Measurements from ENCODE around the gene GALNT5.
A peak's percentile ranks its signal among the peaks of the same experiment; 100 is the strongest.

GALNT5 gene

GRCh38 chr2:157296958-157297357 is 39.5 kb downstream of the GALNT5 start:
- no peak for DNase-seq

GRCh38 chr2:157301307-157301706 is 43.8 kb downstream of the GALNT5 start:
- DNase-seq, result no peak

GRCh38 chr2:157302492-157303099 is 45.1 kb downstream of the GALNT5 start:
- no peak for DNase-seq

GRCh38 chr2:157303612-157304011 is 46.1 kb downstream of the GALNT5 start:
- no peak for DNase-seq

GRCh38 chr2:157304811-157305722 is 47.6 kb downstream of the GALNT5 start:
- DNase-seq, result no peak

GRCh38 chr2:157305723-157306110 is 48.2 kb downstream of the GALNT5 start:
- no peak for DNase-seq

GRCh38 chr2:157307021-157307420 is 49.5 kb downstream of the GALNT5 start:
- no peak for DNase-seq

- no peak for DNase-seq
These were observed 52.4 kb downstream of the GALNT5 start for GRCh38 chr2:157309878-157310277.

GRCh38 chr2:157311706-157312105 is 54.2 kb downstream of the GALNT5 start:
- no peak for DNase-seq

GRCh38 chr2:157312866-157313486 is 55.5 kb downstream of the GALNT5 start:
- DNase-seq, result peak; percentile 33

GRCh38 chr2:157315901-157316300 is 58.4 kb downstream of the GALNT5 start:
- DNase-seq, result no peak

- no peak for DNase-seq
These were observed 61.4 kb downstream of the GALNT5 start for GRCh38 chr2:157318884-157319283.

GRCh38 chr2:157319795-157320194 is 62.3 kb downstream of the GALNT5 start:
- DNase-seq, result no peak

- no peak for DNase-seq
These were observed 62.9 kb downstream of the GALNT5 start for GRCh38 chr2:157320409-157320808.

GRCh38 chr2:157321466-157321865 is 64.0 kb downstream of the GALNT5 start:
- DNase-seq, result no peak

- DNase-seq, result no peak
These were observed 64.9 kb downstream of the GALNT5 start for GRCh38 chr2:157322432-157322831.

- DNase-seq, result no peak
These were observed 66.9 kb downstream of the GALNT5 start for GRCh38 chr2:157324331-157324843.

GRCh38 chr2:157325786-157326185 is 68.3 kb downstream of the GALNT5 start, which contains the start of gene ERMN:
TSS of gene ERMN (minus strand) at chr2:157325824. CDS start at chr2:157325642, 182 bp downstream.
- DNase-seq, result no peak

- DNase-seq, result no peak
These were observed 69.2 kb downstream of the GALNT5 start for GRCh38 chr2:157326698-157327097.

GRCh38 chr2:157327200-157327599 is 69.7 kb downstream of the GALNT5 start:
- DNase-seq, result no peak

- peak; percentile 89 for DNase-seq
These were observed 70.4 kb downstream of the GALNT5 start for GRCh38 chr2:157327621-157328500.

- DNase-seq, result no peak
These were observed 72.0 kb downstream of the GALNT5 start for GRCh38 chr2:157329524-157329923.

Measured in activated naive CD4-positive, alpha-beta T cell treated with anti-CD3 and anti-CD28 coated beads, Interleukin-2, amount 50 U/mL, for 16 hours (primary cell).